ENCODE data around the gene DSC3. TPM values are rescaled to one million over a fixed set of nuclear protein-coding genes. Genes with fewer than 3 reads are reported as not detected.

Gene DSC3
- total RNA-seq, 1 experiment from 2014 or later = 0.61 TPM

DNA sequence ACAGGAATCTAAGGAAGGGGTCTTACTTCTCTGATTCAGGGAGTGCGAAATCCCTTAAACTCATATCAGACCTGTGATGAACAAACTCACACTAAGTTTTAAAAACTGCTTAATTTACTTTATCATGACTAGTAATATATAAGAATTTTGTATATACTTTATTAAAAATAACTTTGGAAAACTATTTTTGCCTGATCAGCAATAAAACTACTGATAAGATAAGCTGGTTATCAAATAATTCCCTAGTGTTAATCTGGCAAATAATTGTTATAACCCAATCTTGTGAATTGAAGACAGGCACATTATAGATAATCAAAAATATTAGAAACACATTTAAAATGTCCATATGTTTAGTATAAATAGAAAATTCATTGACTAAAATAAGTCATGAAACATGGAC lies 23.7 kb upstream of the DSC3 start:
- H3K23ac ChIP-seq (ENCODE audit: insufficient read length, low read depth, low read length) = no peak overlapping the region
- H3K27ac Mint-ChIP-seq = no peak overlapping the region
- peaks cover 5 to 7% of the 10 kb centered on the region in 2 experiments; a peak in 3 of 4 replicates for H3K4me1 Mint-ChIP-seq

More for the DNA sequence above, 23.7 kb upstream of the DSC3 start:
- no peak overlapping the region for H3K9ac ChIP-seq (ENCODE audit: extremely low read depth, insufficient read length, low read length)
- no peak overlapping the region for H3T11ph ChIP-seq (ENCODE audit: low read length)
- H2AFZ ChIP-seq (ENCODE audit: low read length) = no peak overlapping the region
- no peaks in the 10 kb centered on the region for H3K79me2 ChIP-seq (ENCODE audit: insufficient read depth, low read length)
- no peak overlapping the region for H3K14ac ChIP-seq (ENCODE audit: insufficient read depth, low read length)
- H3K27me3 ChIP-seq (ENCODE audit: insufficient read depth, low read length) = no peaks in the 10 kb centered on the region
- H3K36me3 Mint-ChIP-seq (ENCODE audit: insufficient read depth in 1 of 3, low read depth in 3 of 3) = peaks cover 5 to 34% (median 32%) of the 10 kb centered on the region in 3 experiments; a peak in 6 of 7 replicates
- WGBS (ENCODE audit: extremely low coverage, insufficient read length, low lambda C conversion rate) = no CpG with 5 or more reads among the region's 1 CpG
- H3K27ac ChIP-seq (ENCODE audit: insufficient read length, low read depth, low read length) = no peak overlapping the region
- no peaks in the 10 kb centered on the region for H3K79me1 ChIP-seq (ENCODE audit: insufficient read depth, low read depth, low read length, poor library complexity, severe bottlenecking)
- no peak overlapping the region for H2BK120ac ChIP-seq (ENCODE audit: low read depth, low read length, poor library complexity, severe bottlenecking)
- no peak overlapping the region for H2BK12ac ChIP-seq (ENCODE audit: insufficient read length, low read depth, low read length)
- H3K27me3 Mint-ChIP-seq (ENCODE audit: low read depth) = no peaks in the 10 kb centered on the region; the same call in 1 of the 2 replicates
- no peak overlapping the region for H2BK5ac ChIP-seq (ENCODE audit: insufficient read length, low read length)
- no peak overlapping the region for H3K18ac ChIP-seq (ENCODE audit: insufficient read length, low read depth, low read length)
- no peak overlapping the region for H3K4ac ChIP-seq (ENCODE audit: low read depth, low read length)
- no peak overlapping the region for H2BK15ac ChIP-seq (ENCODE audit: low read depth, low read length)
- H3K4me2 ChIP-seq (ENCODE audit: insufficient read depth, insufficient read length, low read length) = no peak overlapping the region
- no peaks in the 10 kb centered on the region for H3K9me3 ChIP-seq (ENCODE audit: control insufficient read depth, low read depth, low read length)
- no peak overlapping the region for H4K91ac ChIP-seq (ENCODE audit: insufficient read length, low read depth, low read length)
- H4K20me1 ChIP-seq (ENCODE audit: control insufficient read depth, insufficient read depth, insufficient read length) = no peaks in the 10 kb centered on the region
- no peak overlapping the region for H3K56ac ChIP-seq (ENCODE audit: insufficient read length, low read depth, low read length)
- H3K9me3 Mint-ChIP-seq = no peaks in the 10 kb centered on the region
- H4K5ac ChIP-seq (ENCODE audit: insufficient read length, low read depth, low read length) = no peak overlapping the region
- no peak overlapping the region for H4K8ac ChIP-seq (replicated peaks; ENCODE audit: insufficient read length, low read depth, low read length)
- H3K4me1 ChIP-seq (ENCODE audit: insufficient read depth, low read length) = no peaks in the 10 kb centered on the region; the same call in 1 of the 2 replicates
- H3K23me2 ChIP-seq (ENCODE audit: insufficient read length, low read depth, low read length, poor library complexity, severe bottlenecking) = no peaks in the 10 kb centered on the region
- H3K4me3 Mint-ChIP-seq = no peak overlapping the region
- H2BK20ac ChIP-seq (ENCODE audit: low read depth, low read length, poor library complexity, severe bottlenecking) = no peak overlapping the region
- TF ChIP-seq, protein P1, sequence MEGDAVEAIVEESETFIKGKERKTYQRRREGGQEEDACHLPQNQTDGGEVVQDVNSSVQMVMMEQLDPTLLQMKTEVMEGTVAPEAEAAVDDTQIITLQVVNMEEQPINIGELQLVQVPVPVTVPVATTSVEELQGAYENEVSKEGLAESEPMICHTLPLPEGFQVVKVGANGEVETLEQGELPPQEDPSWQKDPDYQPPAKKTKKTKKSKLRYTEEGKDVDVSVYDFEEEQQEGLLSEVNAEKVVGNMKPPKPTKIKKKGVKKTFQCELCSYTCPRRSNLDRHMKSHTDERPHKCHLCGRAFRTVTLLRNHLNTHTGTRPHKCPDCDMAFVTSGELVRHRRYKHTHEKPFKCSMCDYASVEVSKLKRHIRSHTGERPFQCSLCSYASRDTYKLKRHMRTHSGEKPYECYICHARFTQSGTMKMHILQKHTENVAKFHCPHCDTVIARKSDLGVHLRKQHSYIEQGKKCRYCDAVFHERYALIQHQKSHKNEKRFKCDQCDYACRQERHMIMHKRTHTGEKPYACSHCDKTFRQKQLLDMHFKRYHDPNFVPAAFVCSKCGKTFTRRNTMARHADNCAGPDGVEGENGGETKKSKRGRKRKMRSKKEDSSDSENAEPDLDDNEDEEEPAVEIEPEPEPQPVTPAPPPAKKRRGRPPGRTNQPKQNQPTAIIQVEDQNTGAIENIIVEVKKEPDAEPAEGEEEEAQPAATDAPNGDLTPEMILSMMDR (conservative IDR thresholded peaks at IDR 0.05) = no peak
- H2AK5ac ChIP-seq (ENCODE audit: insufficient read length, low read length) = no peak overlapping the region
- DNase-seq = no peak

Data from H9 (cell line).